ENCODE results near the gene ABLIM1.

Gene ABLIM1

GRCh38 chr10:114486938-114487814, 170.9 kb downstream of the ABLIM1 start:
- Mint-ChIP-seq H3K36me3 (peaks cover 40% of the 10 kb centered on the region), H3K9me3 (no peaks in the 10 kb centered on the region), H3K27me3 (no peaks in the 10 kb centered on the region), H3K4me3 (no peak overlapping the region), H3K4me1 (peaks cover 5% of the 10 kb centered on the region), H3K27ac (no peak overlapping the region)
- ATAC-seq, result no peak

DNA sequence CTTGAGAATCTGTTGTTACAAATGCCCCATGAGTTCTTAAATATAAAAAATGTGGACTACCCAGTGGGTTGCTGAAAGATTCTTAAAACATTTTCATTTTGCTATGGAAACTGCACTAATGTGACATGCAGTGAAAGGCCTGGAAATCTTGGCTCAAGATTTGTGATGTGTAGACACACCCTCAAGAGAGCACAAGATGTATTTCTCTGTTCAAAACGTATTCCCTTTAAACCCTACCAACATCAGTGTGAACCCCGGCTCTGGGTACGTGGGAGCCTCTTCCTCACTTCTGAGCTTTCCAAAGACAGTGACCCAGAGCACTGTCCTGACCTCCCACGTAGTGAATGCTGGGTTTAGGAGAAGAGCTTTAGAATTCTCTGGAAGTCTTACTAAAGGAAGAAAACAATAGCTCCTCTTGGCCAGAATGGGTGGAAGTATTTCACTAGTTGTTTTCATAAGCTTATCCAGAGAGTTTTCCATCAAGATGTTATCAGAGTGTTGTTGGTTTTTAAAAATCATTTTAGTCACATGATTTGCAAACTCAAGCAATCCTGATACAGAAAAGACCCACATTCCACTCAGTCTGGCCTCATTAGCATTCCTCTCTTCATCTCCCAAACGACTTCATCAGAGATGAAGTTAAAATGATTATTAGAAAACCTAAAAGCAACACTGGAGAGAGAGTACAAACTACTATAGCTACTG, 172.2 kb downstream of the ABLIM1 start:
- Mint-ChIP-seq H3K36me3 (peaks cover 45% of the 10 kb centered on the region), H3K9me3 (no peaks in the 10 kb centered on the region), H3K27ac (no peak overlapping the region), H3K27me3 (no peaks in the 10 kb centered on the region), H3K4me1 (no peaks in the 10 kb centered on the region), H3K4me3 (no peak overlapping the region)
- no peak for ATAC-seq

GRCh38 chr10:114483575-114483974, 174.5 kb downstream of the ABLIM1 start:
- H3K27ac Mint-ChIP-seq, result no peak overlapping the region
- peaks cover 7% of the 10 kb centered on the region for H3K4me1 Mint-ChIP-seq
- no peak for ATAC-seq
- H3K27me3 Mint-ChIP-seq, result no peaks in the 10 kb centered on the region
- H3K36me3 Mint-ChIP-seq, result peaks cover 50% of the 10 kb centered on the region
- no peak overlapping the region for H3K4me3 Mint-ChIP-seq
- no peaks in the 10 kb centered on the region for H3K9me3 Mint-ChIP-seq

DNA sequence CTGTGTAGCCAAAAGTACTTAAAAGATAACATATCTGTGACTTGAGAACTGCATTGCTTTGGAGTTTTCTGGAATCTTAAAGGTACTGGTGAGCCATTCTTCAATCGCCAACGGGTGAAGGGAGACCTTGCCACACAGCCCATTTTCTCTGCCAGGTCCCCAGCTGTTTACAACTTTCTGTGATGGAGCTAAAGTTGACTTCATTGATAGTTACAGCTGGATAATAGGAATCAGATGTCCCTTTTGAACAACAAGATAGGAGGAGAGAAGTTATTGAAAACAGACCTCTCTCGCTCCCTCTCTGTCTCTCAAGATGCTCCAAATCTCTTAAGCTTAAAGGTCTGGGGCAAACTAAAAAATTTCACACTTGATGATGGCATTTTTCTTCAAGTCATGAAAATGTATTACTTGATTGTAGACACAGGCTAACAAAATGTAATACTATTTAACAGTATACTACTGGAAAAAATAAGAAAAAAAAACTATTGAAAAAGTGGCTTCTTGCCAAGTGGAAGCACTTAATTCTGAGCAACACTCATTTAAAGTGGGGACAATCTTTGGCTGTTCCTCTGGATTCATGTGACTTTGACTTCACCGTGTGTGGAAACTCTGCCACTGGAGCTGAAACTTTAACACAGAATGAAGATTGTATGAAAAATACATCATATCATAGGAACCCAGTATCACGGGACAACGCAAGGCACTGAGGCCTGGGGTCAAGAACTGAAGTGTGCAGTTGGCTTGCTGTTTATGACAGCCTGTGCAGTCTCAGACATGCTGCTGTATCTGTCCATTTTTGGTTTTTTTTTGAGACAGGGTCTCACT, 175.4 kb downstream of the ABLIM1 start:
- H3K36me3 Mint-ChIP-seq, result peaks cover 47% of the 10 kb centered on the region
- H3K27me3 Mint-ChIP-seq, result no peaks in the 10 kb centered on the region
- no peak overlapping the region for H3K27ac Mint-ChIP-seq
- ATAC-seq, result no peak
- peaks cover 10% of the 10 kb centered on the region for H3K4me1 Mint-ChIP-seq
- no peaks in the 10 kb centered on the region for H3K9me3 Mint-ChIP-seq
- H3K4me3 Mint-ChIP-seq, result no peak overlapping the region

DNA sequence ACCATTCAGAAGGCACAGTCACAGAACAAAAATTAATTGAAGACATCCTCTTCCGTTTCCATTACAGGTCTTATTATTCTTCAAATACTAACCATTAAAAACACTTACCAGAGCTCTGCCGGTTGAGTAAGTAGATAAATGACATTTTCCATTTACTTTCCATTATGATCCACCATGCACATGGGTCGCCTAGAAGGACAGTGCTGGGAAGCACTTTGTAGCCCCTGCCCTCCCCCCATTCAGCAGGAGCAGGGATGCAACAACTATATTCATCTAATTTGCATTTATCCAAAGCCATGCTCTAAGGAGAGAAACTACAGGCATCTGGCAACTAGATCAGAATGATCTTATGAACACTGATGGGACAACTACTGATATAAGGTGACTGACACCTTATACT, 177.0 kb downstream of the ABLIM1 start:
- peaks cover 10% of the 10 kb centered on the region for H3K4me1 Mint-ChIP-seq
- H3K27me3 Mint-ChIP-seq, result no peaks in the 10 kb centered on the region
- no peaks in the 10 kb centered on the region for H3K9me3 Mint-ChIP-seq
- no peak for ATAC-seq
- H3K4me3 Mint-ChIP-seq, result no peak overlapping the region
- H3K36me3 Mint-ChIP-seq, result peaks cover 37% of the 10 kb centered on the region
- H3K27ac Mint-ChIP-seq, result peak overlapping the region; percentile 13

GRCh38 chr10:114479836-114480235, 178.2 kb downstream of the ABLIM1 start:
- Mint-ChIP-seq H3K9me3 (no peaks in the 10 kb centered on the region), H3K27me3 (no peaks in the 10 kb centered on the region), H3K36me3 (peaks cover 30% of the 10 kb centered on the region), H3K27ac (no peak overlapping the region), H3K4me3 (no peak overlapping the region), H3K4me1 (peaks cover 19% of the 10 kb centered on the region)
- no peak for ATAC-seq

GRCh38 chr10:114479307-114479706, 178.8 kb downstream of the ABLIM1 start:
- no peaks in the 10 kb centered on the region for H3K9me3 Mint-ChIP-seq
- no peak for ATAC-seq
- no peaks in the 10 kb centered on the region for H3K27me3 Mint-ChIP-seq
- H3K27ac Mint-ChIP-seq, result peak overlapping the region; percentile 30
- peaks cover 25% of the 10 kb centered on the region for H3K36me3 Mint-ChIP-seq
- H3K4me1 Mint-ChIP-seq, result peaks cover 24% of the 10 kb centered on the region
- H3K4me3 Mint-ChIP-seq, result no peak overlapping the region

- ATAC-seq, result no peak
- Mint-ChIP-seq H3K27me3 (no peaks in the 10 kb centered on the region), H3K27ac (peak overlapping the region; percentile 30), H3K36me3 (peaks cover 17% of the 10 kb centered on the region), H3K4me3 (no peak overlapping the region), H3K9me3 (no peaks in the 10 kb centered on the region), H3K4me1 (peaks cover 29% of the 10 kb centered on the region)
These were observed 179.8 kb downstream of the ABLIM1 start for GRCh38 chr10:114478281-114478680.

GRCh38 chr10:114477285-114477684, 180.8 kb downstream of the ABLIM1 start:
- Mint-ChIP-seq H3K4me1 (peaks cover 29% of the 10 kb centered on the region), H3K27me3 (no peaks in the 10 kb centered on the region), H3K9me3 (no peaks in the 10 kb centered on the region), H3K4me3 (no peak overlapping the region), H3K36me3 (peaks cover 16% of the 10 kb centered on the region), H3K27ac (peak overlapping the region; percentile 30)
- ATAC-seq, result no peak

GRCh38 chr10:114474989-114475388, 183.1 kb downstream of the ABLIM1 start:
- Mint-ChIP-seq H3K27me3 (no peaks in the 10 kb centered on the region), H3K4me3 (no peak overlapping the region), H3K36me3 (peaks cover 18% of the 10 kb centered on the region), H3K4me1 (peaks cover 35% of the 10 kb centered on the region), H3K27ac (peak overlapping the region; percentile 75), H3K9me3 (no peaks in the 10 kb centered on the region)
- ATAC-seq, result no peak

GRCh38 chr10:114473776-114474175, 184.3 kb downstream of the ABLIM1 start:
- peak overlapping the region; percentile 75 for H3K27ac Mint-ChIP-seq
- H3K9me3 Mint-ChIP-seq, result no peaks in the 10 kb centered on the region
- peaks cover 30% of the 10 kb centered on the region for H3K4me1 Mint-ChIP-seq
- peaks cover 23% of the 10 kb centered on the region for H3K36me3 Mint-ChIP-seq
- no peak overlapping the region for H3K4me3 Mint-ChIP-seq
- no peak for ATAC-seq
- H3K27me3 Mint-ChIP-seq, result no peaks in the 10 kb centered on the region

GRCh38 chr10:114472877-114473253, 185.2 kb downstream of the ABLIM1 start:
- Mint-ChIP-seq H3K4me1 (peaks cover 25% of the 10 kb centered on the region), H3K9me3 (no peaks in the 10 kb centered on the region)

GRCh38 chr10:114471906-114472876, 185.9 kb downstream of the ABLIM1 start:
- Mint-ChIP-seq H3K4me3 (no peak overlapping the region), H3K27me3 (no peaks in the 10 kb centered on the region), H3K27ac (no peak overlapping the region), H3K9me3 (no peaks in the 10 kb centered on the region), H3K36me3 (peaks cover 23% of the 10 kb centered on the region), H3K4me1 (peaks cover 25% of the 10 kb centered on the region)
- no peak for ATAC-seq

More at GRCh38 chr10:114472877-114473253, 185.2 kb downstream of the ABLIM1 start:
- no peak for ATAC-seq
- H3K27me3 Mint-ChIP-seq, result no peaks in the 10 kb centered on the region
- H3K4me3 Mint-ChIP-seq, result no peak overlapping the region
- peaks cover 23% of the 10 kb centered on the region for H3K36me3 Mint-ChIP-seq
- no peak overlapping the region for H3K27ac Mint-ChIP-seq

Measured in stimulated activated memory B cell treated with anti-CD40 and anti-IgM and Interleukin-4, amounts not matched to agents 10 μg/mL and 1 μg/mL and 100 μg/mL, for 72 hours (primary cell).